HepG2 (cell line): ENCODE data around the gene MTF1. TPM values are rescaled to one million over a fixed set of nuclear protein-coding genes. Genes with fewer than 3 reads are reported as not detected.

Experiments used
- ATAC-seq: fragments of 200-7000 bp; cut with Tn5 transposase; 3 replicates; pipeline ENCODE4 v1.9.1; 2020; ENCODE audit warnings: mild to moderate bottlenecking, moderate library complexity
- BruUV-seq: library from RNA; stranded (reverse); fragments of 400-500 nt; replicated peaks from 2 replicates; lab custom pipeline; 2021; lab: Mats Ljungman, UMichigan
- CTCF ChIA-PET: fragments of 300-600 bp; formaldehyde crosslinking; extraction: SDS; loops from one replicate; lab custom pipeline; 2021; ENCODE audit warnings: low total read pairs, inconsistent platforms, low intra/inter-chr PET ratio; lab: Yijun Ruan, JAX
- POLR2A ChIA-PET: fragments of 350-600 bp; sonication (Branson Sonifier 250); formaldehyde crosslinking; loops from one replicate; lab custom pipeline; 2020; ENCODE audit warnings: antibody characterized with exemption, inconsistent platforms; lab: Yijun Ruan, JAX
- DNase-seq: peaks from one replicate; pipeline ENCODE4 v3.0.0-alpha.2; 2015; ENCODE audit warnings: low spot score
- FAIRE-seq: peaks from 3 replicates; lab custom pipeline; 2011; peaks lifted over from hg19 to GRCh38; lab: Jason Lieb, UNC
- H2AFZ ChIP-seq: one replicate; pipeline ENCODE4 v1.6.1; 2011; ENCODE audit warnings: low read length, inconsistent platforms
- H3K27ac ChIP-seq: fragments of 300-600 bp; 3 replicates; pipeline ENCODE4 v1.8.0; 2011; ENCODE audit warnings: mixed run types, mild to moderate bottlenecking, mixed read lengths, low read length, inconsistent platforms; ENCODE audit not compliant: insufficient read depth; ENCODE audit errors: extremely low read length
- H3K27me3 ChIP-seq, 2 experiments: fragments of 200-600 bp in 1 of 2; 2 replicates in 1 of 2; 3 replicates in 1 of 2; pipeline versions ENCODE4 v1.6.0 to v1.8.0; 2011; ENCODE audit warnings: low read length in 2 of 2, mild to moderate bottlenecking in 2 of 2, moderate library complexity in 2 of 2, inconsistent platforms in 1 of 2; ENCODE audit not compliant: insufficient read depth in 2 of 2, control insufficient read depth in 1 of 2
- H3K36me3 ChIP-seq, 2 experiments: fragments of 200-600 bp in 1 of 2; replicated peaks in 1 of 2; 2 replicates in 1 of 2; 3 replicates in 1 of 2; pipeline versions ENCODE4 v1.5.1 to v1.8.0; 2011; ENCODE audit warnings: low read length in 2 of 2, inconsistent platforms in 1 of 2; ENCODE audit not compliant: insufficient read depth in 2 of 2, control insufficient read depth in 1 of 2
- H3K4me1 ChIP-seq: 2 replicates; pipeline ENCODE4 v1.5.1; 2012; ENCODE audit warnings: low read length, inconsistent platforms; ENCODE audit not compliant: insufficient read depth
- H3K4me2 ChIP-seq: 2 replicates; pipeline ENCODE4 v1.6.0; 2011; ENCODE audit warnings: low read depth, low read length, inconsistent platforms
- H3K4me3 ChIP-seq, 3 experiments: fragments of 200-600 bp in 1 of 3; sonication (generic), shearing (Covaris generic) in 1 of 3; replicated peaks in 1 of 3; 2 replicates each; pipeline ENCODE4 v1.5.1; 2011 to 2016; ENCODE audit warnings: low read length in 3 of 3, inconsistent platforms in 2 of 3, low read depth in 2 of 3, mild to moderate bottlenecking in 2 of 3, control low read depth in 1 of 3, mixed read lengths in 1 of 3; ENCODE audit not compliant: insufficient read depth in 1 of 3
- H3K79me2 ChIP-seq: one replicate; pipeline ENCODE4 v1.6.1; 2011; ENCODE audit warnings: low read length, inconsistent platforms; ENCODE audit not compliant: insufficient read depth
- H3K9ac ChIP-seq: 2 replicates; pipeline ENCODE4 v1.6.0; 2011; ENCODE audit warnings: mild to moderate bottlenecking, low read depth, low read length, inconsistent platforms; ENCODE audit not compliant: insufficient read depth
- H3K9me3 ChIP-seq: 2 replicates; pipeline ENCODE4 v1.5.1; 2012; ENCODE audit warnings: mild to moderate bottlenecking, low read length
- H4K20me1 ChIP-seq: 2 replicates; pipeline ENCODE4 v1.6.0; 2011; ENCODE audit warnings: inconsistent platforms, mild to moderate bottlenecking, low read length, moderate library complexity; ENCODE audit not compliant: insufficient read depth
- CCDC6 ChIP-seq: sonication (generic); formaldehyde crosslinking; IDR thresholded peaks from 2 replicates; pipeline ENCODE4 v1.8.1; 2022; ENCODE audit warnings: mild to moderate bottlenecking, missing genetic modification reagents, moderate library complexity
- CREB1 ChIP-seq, 2 experiments: fragments of 450-650 bp in 1 of 2; IDR thresholded peaks; 2 replicates each; pipeline ENCODE4 v1.6.1; 2016 to 2017; ENCODE audit warnings: control low read depth in 1 of 2, mild to moderate bottlenecking in 1 of 2, missing compliant biosample characterization in 1 of 2, missing genetic modification characterization in 1 of 2
- MED13 ChIP-seq: sonication (generic); formaldehyde crosslinking; IDR thresholded peaks from 2 replicates; pipeline ENCODE4 v1.5.0; 2020; ENCODE audit warnings: missing genetic modification reagents
- PREB ChIP-seq: sonication (generic); formaldehyde crosslinking; IDR thresholded peaks from 2 replicates; pipeline ENCODE4 v1.4.0; 2020; ENCODE audit warnings: missing genetic modification reagents
- SAP130 ChIP-seq: IDR thresholded peaks from 2 replicates; pipeline ENCODE4 v1.6.1; 2016; ENCODE audit warnings: low read depth
- ZBTB21 ChIP-seq: sonication (generic); formaldehyde crosslinking; IDR thresholded peaks from 2 replicates; pipeline ENCODE4 v1.4.0; 2020; ENCODE audit warnings: missing genetic modification reagents
- ZNF17 ChIP-seq: sonication (generic); formaldehyde crosslinking; IDR thresholded peaks from 2 replicates; pipeline ENCODE4 v1.5.0; 2020; ENCODE audit warnings: mild to moderate bottlenecking, missing genetic modification reagents
- WGBS: methylation state at CpG from one replicate; pipeline ENCODE4 v1.1.6; 2017; ENCODE audit warnings: low lambda C conversion rate; 5-methylcytosine and 5-hydroxymethylcytosine counted together
- in situ Hi-C: cut with HindIII; loops from 2 replicates; pipeline ENCODE4 v1.10.0; 2017; ENCODE audit warnings: low pct_unique_long_range_greater_than_20kb; ENCODE audit not compliant: extremely low pct_ligation_motif_present
- intact Hi-C: fragments of 100-400 bp; cut with micrococcal nuclease; formaldehyde crosslinking; loops from one replicate; pipeline ENCODE4 v1.10.0; 2022; ENCODE audit not compliant: unreplicated experiment
- polyA plus RNA-seq, 8 experiments: library from polyadenylated mRNA; depleted of rRNA in 3 of 8; stranded (reverse) in 7 of 8; unstranded in 1 of 8; fragments of >200 nt; fragmentation: Illumina TruSeq in 4 of 8; extraction: Trizol in 4 of 8; gene quantifications; 2 replicates each; pipeline versions ENCODE4 v1.2.1 to v1.2.3, GENCODE V29; 2011 to 2016; ENCODE audit warnings: low read depth in 4 of 8, missing spikeins in 1 of 8, mixed read lengths in 1 of 8; ENCODE audit not compliant: insufficient read depth in 1 of 8
- total RNA-seq, 5 experiments: library from RNA; depleted of rRNA; stranded (reverse); fragments of >200 nt; fragmentation: Illumina TruSeq; extraction: Trizol; gene quantifications; 2 replicates each; pipeline ENCODE4 v1.2.3, GENCODE V29; 2016; ENCODE audit warnings: low read depth in 1 of 5
- TF ChIP-seq, protein P1 (sequence below): sonication (generic); formaldehyde crosslinking; IDR thresholded peaks from 2 replicates; pipeline ENCODE4 v1.4.0; 2020; ENCODE audit warnings: mild to moderate bottlenecking, missing genetic modification reagents
- TF ChIP-seq, protein P2 (sequence below): sonication (generic); formaldehyde crosslinking; IDR thresholded peaks from 2 replicates; pipeline ENCODE4 v1.5.0; 2020; ENCODE audit warnings: missing genetic modification reagents
- TF ChIP-seq, protein P3 (sequence below): sonication (generic); formaldehyde crosslinking; conservative IDR thresholded peaks from 2 replicates; pipeline ENCODE4 v1.5.0; 2020; ENCODE audit warnings: missing genetic modification reagents

Gene MTF1
- total and polyA plus RNA-seq, 2 of the 13 experiments (the other 11 are each of a cell fraction or from before 2014, with no cell fraction given): 2.4 to 3.3 TPM

GRCh38 chr1:37817481-37817880 is 41.9 kb downstream of the MTF1 start:
- CTCF ChIA-PET: no interaction called here
- in situ Hi-C loops: no loop called here

GRCh38 chr1:37814252-37814651 is 45.1 kb downstream of the MTF1 start:
- ATAC-seq: no peak
- Histone ChIP-seq H3K27ac (no peak overlapping the region), H3K4me2 (no peak overlapping the region), H3K27me3 (no peaks in the 10 kb centered on the region), H3K79me2 (no peaks in the 10 kb centered on the region), H4K20me1 (no peaks in the 10 kb centered on the region), H3K9me3 (no peaks in the 10 kb centered on the region), H2AFZ (no peak overlapping the region), H3K36me3 (peaks cover 5 to 32% of the 10 kb centered on the region in 2 experiments; a peak in 4 of 5 replicates), H3K4me1 (peaks cover 27% of the 10 kb centered on the region), H3K4me3 (no peak overlapping the region), H3K9ac (no peak overlapping the region)
- intact Hi-C loops: no loop called here
- POLR2A ChIA-PET: no interaction called here
- in situ Hi-C loops: loop anchor here (5.0 kb wide), 1 partner anchor 43 kb away; the partner anchor contains the start of gene MTF1
- CTCF ChIA-PET: no interaction called here
- DNase-seq: no peak
- no peak for FAIRE-seq
- 100% methylated on average over 5 of the region's 7 CpGs for WGBS
- BruUV-seq: no TSS peak
- TF ChIP-seq ZNF17 (CRISPR knock-in tag) (no peak), PREB (CRISPR knock-in tag) (no peak), MED13 (no peak)
- TF ChIP-seq, protein P1, sequence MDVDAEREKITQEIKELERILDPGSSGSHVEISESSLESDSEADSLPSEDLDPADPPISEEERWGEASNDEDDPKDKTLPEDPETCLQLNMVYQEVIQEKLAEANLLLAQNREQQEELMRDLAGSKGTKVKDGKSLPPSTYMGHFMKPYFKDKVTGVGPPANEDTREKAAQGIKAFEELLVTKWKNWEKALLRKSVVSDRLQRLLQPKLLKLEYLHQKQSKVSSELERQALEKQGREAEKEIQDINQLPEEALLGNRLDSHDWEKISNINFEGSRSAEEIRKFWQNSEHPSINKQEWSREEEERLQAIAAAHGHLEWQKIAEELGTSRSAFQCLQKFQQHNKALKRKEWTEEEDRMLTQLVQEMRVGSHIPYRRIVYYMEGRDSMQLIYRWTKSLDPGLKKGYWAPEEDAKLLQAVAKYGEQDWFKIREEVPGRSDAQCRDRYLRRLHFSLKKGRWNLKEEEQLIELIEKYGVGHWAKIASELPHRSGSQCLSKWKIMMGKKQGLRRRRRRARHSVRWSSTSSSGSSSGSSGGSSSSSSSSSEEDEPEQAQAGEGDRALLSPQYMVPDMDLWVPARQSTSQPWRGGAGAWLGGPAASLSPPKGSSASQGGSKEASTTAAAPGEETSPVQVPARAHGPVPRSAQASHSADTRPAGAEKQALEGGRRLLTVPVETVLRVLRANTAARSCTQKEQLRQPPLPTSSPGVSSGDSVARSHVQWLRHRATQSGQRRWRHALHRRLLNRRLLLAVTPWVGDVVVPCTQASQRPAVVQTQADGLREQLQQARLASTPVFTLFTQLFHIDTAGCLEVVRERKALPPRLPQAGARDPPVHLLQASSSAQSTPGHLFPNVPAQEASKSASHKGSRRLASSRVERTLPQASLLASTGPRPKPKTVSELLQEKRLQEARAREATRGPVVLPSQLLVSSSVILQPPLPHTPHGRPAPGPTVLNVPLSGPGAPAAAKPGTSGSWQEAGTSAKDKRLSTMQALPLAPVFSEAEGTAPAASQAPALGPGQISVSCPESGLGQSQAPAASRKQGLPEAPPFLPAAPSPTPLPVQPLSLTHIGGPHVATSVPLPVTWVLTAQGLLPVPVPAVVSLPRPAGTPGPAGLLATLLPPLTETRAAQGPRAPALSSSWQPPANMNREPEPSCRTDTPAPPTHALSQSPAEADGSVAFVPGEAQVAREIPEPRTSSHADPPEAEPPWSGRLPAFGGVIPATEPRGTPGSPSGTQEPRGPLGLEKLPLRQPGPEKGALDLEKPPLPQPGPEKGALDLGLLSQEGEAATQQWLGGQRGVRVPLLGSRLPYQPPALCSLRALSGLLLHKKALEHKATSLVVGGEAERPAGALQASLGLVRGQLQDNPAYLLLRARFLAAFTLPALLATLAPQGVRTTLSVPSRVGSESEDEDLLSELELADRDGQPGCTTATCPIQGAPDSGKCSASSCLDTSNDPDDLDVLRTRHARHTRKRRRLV (CRISPR knock-in tag): no peak
- TF ChIP-seq, protein P2, sequence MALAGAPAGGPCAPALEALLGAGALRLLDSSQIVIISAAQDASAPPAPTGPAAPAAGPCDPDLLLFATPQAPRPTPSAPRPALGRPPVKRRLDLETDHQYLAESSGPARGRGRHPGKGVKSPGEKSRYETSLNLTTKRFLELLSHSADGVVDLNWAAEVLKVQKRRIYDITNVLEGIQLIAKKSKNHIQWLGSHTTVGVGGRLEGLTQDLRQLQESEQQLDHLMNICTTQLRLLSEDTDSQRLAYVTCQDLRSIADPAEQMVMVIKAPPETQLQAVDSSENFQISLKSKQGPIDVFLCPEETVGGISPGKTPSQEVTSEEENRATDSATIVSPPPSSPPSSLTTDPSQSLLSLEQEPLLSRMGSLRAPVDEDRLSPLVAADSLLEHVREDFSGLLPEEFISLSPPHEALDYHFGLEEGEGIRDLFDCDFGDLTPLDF (CRISPR knock-in tag): no peak
- TF ChIP-seq, protein P3, sequence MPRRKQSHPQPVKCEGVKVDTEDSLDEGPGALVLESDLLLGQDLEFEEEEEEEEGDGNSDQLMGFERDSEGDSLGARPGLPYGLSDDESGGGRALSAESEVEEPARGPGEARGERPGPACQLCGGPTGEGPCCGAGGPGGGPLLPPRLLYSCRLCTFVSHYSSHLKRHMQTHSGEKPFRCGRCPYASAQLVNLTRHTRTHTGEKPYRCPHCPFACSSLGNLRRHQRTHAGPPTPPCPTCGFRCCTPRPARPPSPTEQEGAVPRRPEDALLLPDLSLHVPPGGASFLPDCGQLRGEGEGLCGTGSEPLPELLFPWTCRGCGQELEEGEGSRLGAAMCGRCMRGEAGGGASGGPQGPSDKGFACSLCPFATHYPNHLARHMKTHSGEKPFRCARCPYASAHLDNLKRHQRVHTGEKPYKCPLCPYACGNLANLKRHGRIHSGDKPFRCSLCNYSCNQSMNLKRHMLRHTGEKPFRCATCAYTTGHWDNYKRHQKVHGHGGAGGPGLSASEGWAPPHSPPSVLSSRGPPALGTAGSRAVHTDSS (CRISPR knock-in tag): no peak

More at GRCh38 chr1:37817481-37817880, 41.9 kb downstream of the MTF1 start:
- no peak overlapping the region for H3K4me3 ChIP-seq
- peaks cover 8% of the 10 kb centered on the region; the same call in 1 of the 2 replicates for H3K4me1 ChIP-seq
- no peaks in the 10 kb centered on the region for H3K27me3 ChIP-seq
- POLR2A ChIA-PET: interaction anchor here (1.5 kb wide), 1 partner anchor 9 kb away, joined by 6 read pairs; the partner anchor contains the start of genes C1orf122 and YRDC
- H3K9ac ChIP-seq: no peak overlapping the region
- no peak overlapping the region for H3K27ac ChIP-seq
- peaks cover 10 to 54% of the 10 kb centered on the region in 2 experiments; a peak in 4 of 5 replicates for H3K36me3 ChIP-seq
- intact Hi-C loops: no loop called here
- H3K4me2 ChIP-seq: no peak overlapping the region
- H4K20me1 ChIP-seq: no peaks in the 10 kb centered on the region
- BruUV-seq: no TSS peak
- peak; percentile 75 for ATAC-seq
- no peak for DNase-seq
- no peak for TF ChIP-seq CREB1 (IDR thresholded peaks at IDR 0.05)
- 0 out of 2 replicates have a peak, but pooled peaks have one; percentile 30 for TF ChIP-seq CREB1 (CRISPR knock-in tag; IDR thresholded peaks at IDR 0.05)
- 0 out of 2 replicates have a peak, but pooled peaks have one; percentile 14 for TF ChIP-seq SAP130
- no peak for TF ChIP-seq CCDC6
- peak; percentile 67; the same call in 1 of the 2 replicates for TF ChIP-seq ZBTB21
- H2AFZ ChIP-seq: no peak overlapping the region
- H3K9me3 ChIP-seq: no peaks in the 10 kb centered on the region
- 45% methylated on average over 2 of the region's 2 CpGs for WGBS
- H3K79me2 ChIP-seq: no peaks in the 10 kb centered on the region
- peak; percentile 60 for FAIRE-seq
